NCI-H2081 treated with DMSO at 0.1 percent for 48 hours (cell line): Measurements from ENCODE around the gene FOXN4.

Experiments
- DNase-seq: peaks from one replicate; lab custom pipeline; 2025; lab: John Stamatoyannopoulos, UW

Gene FOXN4

DNA sequence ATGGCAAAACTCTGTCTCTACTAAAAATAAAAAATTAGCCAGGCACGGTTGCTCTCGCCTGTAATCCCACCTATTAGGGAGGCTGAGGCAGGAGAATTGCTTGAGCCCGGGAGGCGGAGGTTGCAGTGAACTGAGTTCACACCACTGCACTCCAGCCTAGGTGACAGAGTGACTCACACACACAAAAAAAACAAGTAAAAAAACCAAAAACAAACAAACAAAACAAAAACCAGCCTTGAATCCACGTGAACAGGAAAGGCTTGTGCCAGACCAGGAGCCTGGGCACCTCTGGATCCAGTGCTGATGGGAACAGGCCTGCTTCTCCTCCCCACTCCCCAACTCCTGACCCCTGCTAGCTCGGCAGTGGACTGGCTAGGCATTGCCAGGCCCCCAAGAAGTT is 3.5 kb downstream of the FOXN4 start:
- DNase-seq: no peak

GRCh38 chr12:109304485-109304884 is 4.6 kb downstream of the FOXN4 start:
- DNase-seq: no peak

DNA sequence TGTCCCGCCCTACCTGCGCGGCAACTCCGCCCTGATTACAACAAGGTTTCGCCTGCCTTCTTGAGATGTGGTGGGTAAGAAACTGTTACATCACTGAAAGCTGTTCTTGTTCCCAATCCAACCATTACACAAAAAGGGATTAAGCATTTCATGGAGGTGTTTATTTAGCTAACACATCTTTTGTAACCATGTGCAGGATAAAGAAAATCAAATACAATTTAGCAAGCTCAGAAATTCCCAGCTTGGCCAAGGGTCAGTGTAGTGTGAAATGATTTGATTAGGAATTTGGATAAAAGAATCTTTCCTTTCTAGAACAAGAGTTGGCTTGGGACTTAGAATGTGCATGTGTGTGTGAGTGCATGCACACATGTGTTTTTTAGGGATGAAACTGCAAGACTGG is 6.3 kb downstream of the FOXN4 start:
- no peak for DNase-seq

- no peak for DNase-seq
These were observed 6.7 kb downstream of the FOXN4 start for GRCh38 chr12:109302358-109302757.

DNA sequence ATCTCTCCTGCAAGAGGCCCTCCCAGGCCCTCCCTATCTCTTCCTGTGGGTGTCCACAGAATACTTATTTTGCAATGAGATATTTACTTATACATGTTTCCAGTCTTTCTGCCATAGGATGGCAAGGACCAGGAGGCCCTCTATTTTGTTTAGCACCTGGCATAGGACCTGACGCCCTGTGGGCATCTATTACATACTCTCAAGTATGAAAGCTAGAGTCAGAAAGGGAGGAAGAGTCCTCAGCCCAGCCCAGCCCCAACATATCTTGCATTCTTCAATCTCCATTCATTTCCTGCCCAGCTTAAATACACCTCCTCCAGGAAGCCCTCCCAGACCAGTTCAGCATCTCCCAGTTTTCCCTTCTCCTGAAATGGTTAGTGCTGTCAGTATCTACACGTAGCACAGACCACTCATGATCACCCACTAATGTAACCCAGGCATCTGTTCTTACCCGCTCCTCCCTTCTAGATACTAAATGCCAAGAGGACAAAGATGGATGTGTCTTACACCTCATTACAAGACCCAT is 7.4 kb downstream of the FOXN4 start:
- DNase-seq: no peak

DNA sequence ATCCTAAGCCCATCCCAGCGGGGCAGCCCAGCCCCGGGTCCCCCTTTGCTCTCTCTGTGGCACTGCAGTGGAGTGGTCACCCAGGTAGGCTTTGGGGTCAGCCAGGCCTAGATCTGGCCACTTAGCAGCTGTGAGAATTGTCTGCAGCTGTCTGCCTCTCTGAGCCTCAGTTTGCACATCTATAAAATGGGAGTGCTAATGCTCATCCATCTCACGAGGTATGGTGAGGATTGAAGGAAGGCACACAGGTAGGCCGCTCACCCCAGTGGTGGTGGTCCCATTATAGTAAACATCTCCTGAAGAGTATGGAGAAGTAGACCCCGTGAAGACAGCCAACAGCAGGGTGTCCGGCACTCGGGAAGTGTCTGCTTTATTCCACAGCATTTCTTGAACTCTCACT is 9.2 kb downstream of the FOXN4 start:
- no peak for DNase-seq

DNA sequence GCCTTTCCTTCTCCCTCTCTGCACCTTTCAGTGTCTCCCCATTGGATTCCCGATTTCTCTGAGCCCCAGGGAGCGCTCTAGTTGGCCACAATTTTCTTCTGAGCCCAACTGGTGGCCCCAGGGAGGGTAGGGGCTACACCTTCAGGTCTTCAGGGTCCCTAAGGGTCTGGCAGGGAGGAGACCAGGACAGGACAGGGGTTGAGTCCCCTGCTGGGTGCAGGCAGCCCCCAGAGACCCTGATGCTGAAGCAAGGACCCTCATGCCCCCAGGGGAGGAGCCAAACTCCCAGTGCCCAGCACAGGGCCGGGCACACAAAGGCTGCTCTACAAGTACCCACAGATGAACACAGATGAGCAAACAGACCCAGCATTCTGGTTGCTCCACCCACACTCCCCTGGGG is 12.7 kb downstream of the FOXN4 start:
- DNase-seq: no peak

GRCh38 chr12:109295764-109296425 is 13.2 kb downstream of the FOXN4 start:
- DNase-seq: no peak

DNA sequence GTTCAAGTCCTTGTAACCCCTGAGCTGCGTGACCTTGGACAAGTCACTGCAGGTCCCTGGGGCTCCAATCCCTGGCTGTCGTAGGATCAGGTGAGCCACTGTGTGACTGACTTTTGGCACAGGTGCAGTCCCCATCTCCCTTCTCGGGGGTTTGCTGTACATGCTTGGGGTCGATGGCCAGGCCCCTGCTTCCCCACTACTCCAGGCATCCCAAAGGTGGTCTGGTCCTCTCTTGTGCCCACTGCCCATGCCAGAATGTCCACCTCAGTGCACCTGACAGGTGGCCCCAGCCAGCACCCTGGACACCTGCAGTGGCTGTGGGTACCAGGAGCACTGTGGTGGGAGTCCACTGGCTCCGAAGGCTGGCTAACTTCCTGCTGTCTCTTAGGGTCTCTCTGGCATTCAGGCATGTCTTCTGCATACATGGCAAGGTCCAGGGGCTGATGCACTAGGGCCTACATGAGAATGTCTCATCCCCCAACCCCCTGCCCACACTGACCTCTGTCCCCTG is 14.7 kb downstream of the FOXN4 start:
- DNase-seq: no peak

GRCh38 chr12:109293106-109293505 is 16.0 kb downstream of the FOXN4 start:
- DNase-seq: no peak

DNA sequence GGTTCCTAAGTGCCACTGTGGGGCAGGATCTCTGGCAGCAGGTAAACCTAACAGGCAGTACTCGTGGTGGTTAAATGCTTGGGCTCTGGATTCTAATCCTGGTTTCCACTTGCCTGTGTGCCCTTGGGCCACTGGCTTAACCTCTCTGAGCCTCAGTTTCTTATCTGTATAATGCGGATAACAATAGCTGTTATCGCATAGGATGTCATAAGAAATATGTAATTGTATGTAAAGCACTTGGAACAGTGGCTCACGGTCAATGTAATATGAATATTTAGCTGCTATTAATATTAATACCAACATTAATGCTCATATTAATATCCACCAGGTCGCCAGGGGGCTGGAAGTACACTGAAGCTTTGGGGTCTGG is 16.8 kb downstream of the FOXN4 start:
- DNase-seq: no peak

GRCh38 chr12:109291521-109292341 is 17.4 kb downstream of the FOXN4 start:
- DNase-seq: peak; percentile 90

GRCh38 chr12:109291117-109291516 is 18.0 kb downstream of the FOXN4 start:
- no peak for DNase-seq

DNA sequence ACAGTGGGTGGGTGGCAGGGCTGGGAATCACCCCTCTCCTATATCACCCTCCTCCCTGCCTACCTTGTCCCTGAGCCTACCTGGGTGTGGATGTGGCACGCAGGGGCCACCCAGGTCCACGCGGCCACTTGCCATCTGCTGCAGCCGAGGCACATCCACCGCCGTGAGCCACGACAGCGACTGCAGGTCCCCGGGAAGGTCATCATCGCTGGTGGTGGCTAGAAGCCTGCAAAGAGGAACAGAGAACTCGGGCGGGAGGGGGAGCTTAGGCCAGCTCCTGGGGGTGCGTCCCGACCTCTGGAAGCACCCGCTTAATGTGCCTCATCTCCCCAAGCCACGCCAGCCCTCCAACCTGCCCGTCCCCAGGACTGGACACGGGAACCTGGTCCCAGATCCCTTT is 19.0 kb downstream of the FOXN4 start:
- no peak for DNase-seq

DNA sequence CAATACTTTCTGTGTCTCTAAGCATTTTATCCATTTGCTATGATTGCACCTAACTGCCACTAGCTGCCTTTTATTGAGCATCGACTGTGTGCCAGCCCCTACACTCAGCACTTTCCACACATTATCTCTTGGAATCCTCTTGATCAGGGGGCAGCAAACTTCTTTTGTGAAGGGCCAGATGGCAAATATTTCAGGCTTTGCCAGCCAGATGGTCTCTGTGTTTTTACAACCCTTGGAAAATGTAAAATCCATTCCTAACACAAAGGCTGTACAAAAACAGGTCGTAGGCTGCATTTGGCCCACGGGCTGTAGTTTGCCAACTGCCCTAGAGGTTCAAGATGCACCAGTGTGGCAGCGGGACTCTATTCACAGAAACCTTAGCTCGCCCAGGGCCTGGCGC is 19.5 kb downstream of the FOXN4 start:
- no peak for DNase-seq

- no peak for DNase-seq
These were observed 20.1 kb downstream of the FOXN4 start for GRCh38 chr12:109289004-109289403.

DNA sequence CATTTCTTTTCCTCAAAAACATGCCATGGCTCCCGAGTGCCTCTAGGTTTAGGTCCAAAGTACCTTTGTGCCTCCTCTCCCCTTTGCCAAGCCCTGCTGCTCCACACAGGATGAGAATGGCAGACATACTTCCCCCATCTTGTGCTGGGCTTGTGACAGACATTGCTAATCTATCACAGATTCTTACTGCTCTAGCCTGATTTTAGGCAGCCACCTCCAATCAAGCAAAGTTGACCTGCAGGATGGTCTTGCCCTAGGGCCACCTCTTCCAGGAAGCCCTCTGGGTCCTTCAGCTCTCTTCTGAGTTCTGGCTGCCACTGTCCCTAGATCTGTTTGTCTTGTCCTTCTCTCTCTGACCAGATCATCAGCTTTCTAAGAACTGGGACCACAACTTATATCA is 20.5 kb downstream of the FOXN4 start:
- DNase-seq: no peak

DNA sequence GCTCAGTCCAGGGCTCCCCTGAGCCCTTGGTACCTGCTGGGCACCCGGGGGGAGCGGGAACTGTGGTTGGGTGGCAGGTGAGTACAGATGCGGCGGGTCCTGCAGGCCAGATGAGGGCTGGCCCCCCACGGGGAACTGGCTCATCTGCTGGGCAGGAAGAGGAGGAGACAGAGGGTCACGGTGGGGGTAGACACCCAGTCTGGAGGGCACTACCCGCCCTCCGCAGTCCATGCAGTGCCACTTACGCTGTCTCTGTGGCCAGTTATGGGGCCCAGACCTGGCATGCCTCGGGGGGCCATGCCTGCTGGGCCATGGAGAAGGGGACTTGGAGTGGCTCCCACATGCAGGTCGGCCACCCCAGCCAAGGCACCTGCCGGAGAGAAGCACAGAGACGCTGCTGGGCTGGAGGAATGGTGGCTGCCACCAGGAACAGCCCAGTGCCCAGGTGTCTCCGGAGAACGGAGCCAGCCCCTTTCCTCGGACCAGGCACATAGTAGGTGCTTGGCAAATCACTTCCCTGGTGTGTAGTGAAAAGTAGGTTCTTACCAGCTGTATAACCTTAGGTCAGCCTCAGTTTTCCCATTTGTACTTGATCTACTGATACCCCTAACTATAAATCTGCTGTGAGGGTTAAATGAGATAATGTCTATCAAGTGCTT is 21.1 kb downstream of the FOXN4 start:
- no peak for DNase-seq

GRCh38 chr12:109287181-109287580 is 21.9 kb downstream of the FOXN4 start:
- DNase-seq: no peak

DNA sequence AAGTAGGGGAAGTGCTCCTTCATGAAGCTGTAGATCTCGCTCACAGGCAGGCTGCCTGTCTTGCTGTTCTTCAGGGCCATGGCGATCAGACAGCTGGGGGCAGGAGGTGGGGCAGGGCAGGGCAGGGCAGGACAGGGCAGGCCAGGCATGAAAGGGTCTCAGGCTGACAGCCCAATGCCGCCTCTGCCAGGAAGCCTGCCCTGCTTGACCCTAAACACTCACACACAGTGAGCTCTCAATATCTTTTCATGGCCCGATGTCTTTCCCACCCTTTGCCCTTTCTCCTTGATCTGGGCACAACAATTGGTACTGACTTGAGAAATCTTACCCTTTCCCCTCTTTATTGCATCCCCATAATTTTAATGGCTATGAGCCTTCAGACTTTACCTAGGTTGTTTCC is 22.4 kb downstream of the FOXN4 start:
- no peak for DNase-seq

- DNase-seq: no peak
These were observed 22.8 kb downstream of the FOXN4 start for GRCh38 chr12:109286252-109286651.

GRCh38 chr12:109284392-109284791 is 24.7 kb downstream of the FOXN4 start:
- no peak for DNase-seq

DNA sequence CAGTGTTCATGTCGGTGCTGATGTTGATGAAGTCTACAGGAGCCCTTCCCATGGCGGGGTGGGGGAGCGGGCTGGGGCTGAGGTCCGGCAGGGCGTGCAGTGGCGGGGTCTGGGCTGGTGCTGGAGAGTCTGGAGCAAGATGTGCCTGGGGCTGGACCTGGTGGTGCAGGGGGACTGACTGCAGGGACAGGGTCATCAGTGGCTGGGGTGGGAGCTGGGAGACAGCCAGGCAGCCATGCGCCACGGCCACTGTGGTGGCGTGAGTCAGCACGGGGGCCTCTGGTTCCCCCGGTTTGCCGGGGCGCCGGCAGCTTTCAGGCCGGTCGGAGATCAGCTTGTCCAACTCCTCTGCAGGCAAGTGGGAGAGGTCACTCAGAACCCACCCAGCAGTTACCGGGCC is 27.6 kb downstream of the FOXN4 start:
- DNase-seq: no peak
